HCT116 (cell line): ENCODE measurements around the gene MAPKAP1. TPM values are rescaled to one million over a fixed set of nuclear protein-coding genes. Genes with fewer than 3 reads are reported as not detected.

Source experiments
- ATAC-seq: fragments of 200-7000 bp; cut with Tn5 transposase; 2 replicates; pipeline ENCODE4 v1.9.1; 2020; ENCODE audit warnings: mild to moderate bottlenecking, moderate library complexity
- BruUV-seq: library from RNA; stranded (reverse); fragments of 400-500 nt; replicated peaks from 2 replicates; lab custom pipeline; 2021; lab: Mats Ljungman, UMichigan
- CTCF ChIA-PET: fragments of 300-600 bp; sonication (Branson Sonifier 250); formaldehyde crosslinking; loops from one replicate; lab custom pipeline; 2021; ENCODE audit warnings: antibody characterized with exemption; lab: Charles Lee
- POLR2A ChIA-PET: fragments of 300-600, 350-600 bp; sonication (Branson Sonifier 250); formaldehyde crosslinking; loops from one replicate; lab custom pipeline; 2021; ENCODE audit warnings: antibody characterized with exemption; lab: Charles Lee
- RAD21 ChIA-PET, 2 experiments: fragments of 300-600 bp; sonication (Branson Sonifier 250); formaldehyde crosslinking; loops; one replicate each; lab custom pipeline; 2023; ENCODE audit warnings: low total read pairs in 2 of 2; ENCODE audit not compliant: uncharacterized antibody in 2 of 2, unreplicated experiment in 2 of 2, low non-redundant PET in 1 of 2; lab: Charles Lee
- DNase-seq: peaks from one replicate; pipeline ENCODE4 v3.0.0-alpha.2; 2010; ENCODE audit warnings: low read depth, low spot score
- H2AFZ ChIP-seq: fragments of 200-600 bp; shearing (Covaris generic), sonication (generic); 2 replicates; pipeline ENCODE4 v1.6.1; 2017; ENCODE audit warnings: low read depth, mixed run types, mixed read lengths, antibody characterized with exemption, low read length; ENCODE audit not compliant: poor library complexity, severe bottlenecking
- H3K27ac ChIP-seq: 2 replicates; pipeline ENCODE4 v1.5.1; 2012; ENCODE audit warnings: low read depth, low read length
- H3K27me3 ChIP-seq: fragments of 200-600 bp; sonication (generic); 2 replicates; pipeline ENCODE4 v1.6.1; 2016; ENCODE audit warnings: mixed run types, low read length, mixed read lengths; ENCODE audit not compliant: insufficient read depth
- H3K36me3 ChIP-seq, 2 experiments: fragments of 200-500 bp in 1 of 2; fragments of 200-600 bp in 1 of 2; sonication (Bioruptor generic) in 1 of 2; sonication (generic) in 1 of 2; 2 replicates each; pipeline versions ENCODE4 v1.5.1 to v1.6.1; 2014 to 2016; ENCODE audit warnings: low read length in 2 of 2, inconsistent platforms in 1 of 2, mixed read lengths in 1 of 2, mixed run types in 1 of 2; ENCODE audit not compliant: insufficient read depth in 2 of 2, control insufficient read depth in 1 of 2
- H3K4me1 ChIP-seq, 2 experiments: fragments of 200-600 bp in 1 of 2; sonication (generic) in 1 of 2; 2 replicates each; pipeline versions ENCODE4 v1.5.1 to v1.6.1; 2012 to 2017; ENCODE audit warnings: low read length in 2 of 2, inconsistent platforms in 1 of 2, mild to moderate bottlenecking in 1 of 2, mixed read lengths in 1 of 2, mixed run types in 1 of 2, moderate library complexity in 1 of 2; ENCODE audit not compliant: insufficient read depth in 2 of 2, control insufficient read depth in 1 of 2
- H3K4me2 ChIP-seq: fragments of 200-600 bp; sonication (generic); 2 replicates; pipeline ENCODE4 v1.6.1; 2017; ENCODE audit warnings: mixed run types, low read length, mixed read lengths
- H3K4me3 ChIP-seq, 2 experiments: fragments of 200-600 bp in 1 of 2; sonication (generic) in 1 of 2; replicated peaks in 1 of 2; 2 replicates each; pipeline ENCODE4 v1.5.1; 2011 to 2016; ENCODE audit warnings: low read length in 2 of 2, control low read depth in 1 of 2, low read depth in 1 of 2, mild to moderate bottlenecking in 1 of 2, mixed read lengths in 1 of 2, mixed run types in 1 of 2
- H3K79me2 ChIP-seq: fragments of 200-600 bp; sonication (generic); 2 replicates; pipeline ENCODE4 v1.6.1; 2017; ENCODE audit warnings: mild to moderate bottlenecking, mixed run types, low read length, moderate library complexity, mixed read lengths; ENCODE audit not compliant: insufficient read depth
- H3K9ac ChIP-seq: fragments of 200-600 bp; sonication (generic); 2 replicates; pipeline ENCODE4 v1.6.1; 2016; ENCODE audit warnings: low read length, mixed read lengths
- H3K9me2 ChIP-seq: fragments of 200-600 bp; sonication (generic), shearing (Covaris generic); 2 replicates; pipeline ENCODE4 v1.6.1; 2017; ENCODE audit warnings: mixed run types, mild to moderate bottlenecking, moderate library complexity; ENCODE audit not compliant: insufficient read depth
- H3K9me3 ChIP-seq, 2 experiments: fragments of 200-500 bp in 1 of 2; fragments of 200-600 bp in 1 of 2; sonication (Bioruptor generic) in 1 of 2; sonication (generic) in 1 of 2; 2 replicates each; pipeline ENCODE4 v1.6.1; 2014 to 2017; ENCODE audit warnings: low read length in 2 of 2, mixed read lengths in 2 of 2, inconsistent platforms in 1 of 2, low read depth in 1 of 2, mild to moderate bottlenecking in 1 of 2, mixed run types in 1 of 2, moderate library complexity in 1 of 2; ENCODE audit not compliant: control insufficient read depth in 1 of 2, insufficient read depth in 1 of 2
- H4K20me1 ChIP-seq: fragments of 200-600 bp; sonication (generic), shearing (Covaris generic); 2 replicates; pipeline ENCODE4 v1.6.1; 2017; ENCODE audit warnings: mixed run types, mild to moderate bottlenecking, moderate library complexity; ENCODE audit not compliant: insufficient read depth
- CEBPB ChIP-seq: IDR thresholded peaks from 2 replicates; pipeline ENCODE4 v1.6.1; 2012; ENCODE audit warnings: low read depth
- EZH2 ChIP-seq: fragments of 200-600 bp; sonication (generic); IDR thresholded peaks from 2 replicates; pipeline ENCODE4 v1.6.1; 2017; ENCODE audit warnings: antibody characterized with exemption, mixed run types
- EZH2phosphoT487 ChIP-seq: fragments of 200-600 bp; IDR thresholded peaks from 2 replicates; pipeline ENCODE4 v1.6.1; 2018; ENCODE audit warnings: antibody characterized with exemption, borderline replicate concordance
- JUND ChIP-seq: IDR thresholded peaks from 2 replicates; pipeline ENCODE4 v1.6.1; 2012
- POLR2AphosphoS5 ChIP-seq: IDR thresholded peaks from 2 replicates; pipeline ENCODE4 v1.6.1; 2011; ENCODE audit warnings: mild to moderate bottlenecking, low read depth, low read length, moderate library complexity
- RAD21 ChIP-seq: IDR thresholded peaks from 2 replicates; pipeline ENCODE4 v1.6.1; 2012; ENCODE audit warnings: low read depth, mild to moderate bottlenecking
- REST ChIP-seq: IDR thresholded peaks from 2 replicates; pipeline ENCODE4 v1.6.1; 2012; ENCODE audit warnings: low read depth
- SIN3A ChIP-seq: IDR thresholded peaks from 2 replicates; pipeline ENCODE4 v1.6.1; 2012; ENCODE audit warnings: low read depth
- TCF7L2 ChIP-seq: IDR thresholded peaks from 2 replicates; pipeline ENCODE4 v1.7.0; 2011; ENCODE audit warnings: borderline replicate concordance, inconsistent platforms; ENCODE audit not compliant: insufficient read depth, insufficient read length; ENCODE audit errors: extremely low read depth
- ZBTB33 ChIP-seq: IDR thresholded peaks from 2 replicates; pipeline ENCODE4 v1.6.1; 2011; ENCODE audit warnings: mild to moderate bottlenecking, low read length, moderate library complexity; ENCODE audit not compliant: insufficient replicate concordance; ENCODE audit errors: extremely low read depth
- ZFX ChIP-seq: fragments of 450-650 bp; IDR thresholded peaks from 2 replicates; pipeline ENCODE4 v1.6.1; 2017
- ZNF274 ChIP-seq: fragments of 200-500 bp; sonication (Bioruptor generic); IDR thresholded peaks from 2 replicates; pipeline ENCODE4 v1.6.1; 2014; ENCODE audit warnings: mild to moderate bottlenecking, low read depth, low read length, inconsistent platforms
- intact Hi-C: fragments of 100-400 bp; cut with micrococcal nuclease; formaldehyde crosslinking; loops from 2 replicates; pipeline ENCODE4 v1.10.0; 2022
- total RNA-seq: library from RNA; stranded (reverse); gene quantifications from one replicate; pipeline ENCODE4 v1.2.1, GENCODE V29; 2021; ENCODE audit not compliant: unreplicated experiment

MAPKAP1 gene
- total RNA-seq, 1 experiment from 2014 or later: 72.5 TPM

GRCh38 chr9:125659954-125660353 is 47.1 kb downstream of the MAPKAP1 start:
- ATAC-seq: no peak
- intact Hi-C loops: no loop called here
- Histone ChIP-seq H3K27ac (no peak overlapping the region), H3K9ac (no peak overlapping the region), H3K36me3 (no peaks in the 10 kb centered on the region), H4K20me1 (no peaks in the 10 kb centered on the region), H2AFZ (no peak overlapping the region)
- RAD21 ChIA-PET: no interaction called here
- TF ChIP-seq EZH2phosphoT487: no peak
- TF ChIP-seq CEBPB: no peak
- TF ChIP-seq EZH2: no peak
- TF ChIP-seq JUND: no peak
- no peak for TF ChIP-seq REST
- TF ChIP-seq ZFX: no peak
- no peak for TF ChIP-seq SIN3A
- TF ChIP-seq POLR2AphosphoS5: no peak
- TF ChIP-seq TCF7L2: no peak
- no peak for TF ChIP-seq RAD21
- no peak for TF ChIP-seq ZNF274
- TF ChIP-seq ZBTB33: no peak
- TF ChIP-seq, all 23 proteins: peak for 0
- H3K9me2 ChIP-seq: no peaks in the 10 kb centered on the region
- H3K27me3 ChIP-seq: no peaks in the 10 kb centered on the region
- ChIA-PET CTCF (no interaction called here), POLR2A (no interaction called here)
- H3K4me1 ChIP-seq: peaks cover 10 to 13% of the 10 kb centered on the region in 2 experiments
- no peak overlapping the region for H3K4me2 ChIP-seq
- DNase-seq: no peak
- BruUV-seq: no TSS peak
- no peak overlapping the region for H3K4me3 ChIP-seq
- H3K9me3 ChIP-seq: no peaks in the 10 kb centered on the region
- peaks cover 20% of the 10 kb centered on the region for H3K79me2 ChIP-seq
